Neural progenitor cell (in vitro differentiated cells): ENCODE data around the gene CLEC7A. TPM values are rescaled to one million over a fixed set of nuclear protein-coding genes. Genes with fewer than 3 reads are reported as not detected.
A peak's percentile ranks its signal among the peaks of the same experiment; 100 is the strongest.

Experiments
- DNase-seq: peaks from one replicate; pipeline ENCODE4 v3.0.0-alpha.2; 2016; ENCODE audit warnings: low spot score
- H2AFZ ChIP-seq: fragments of 200-600 bp; sonication (generic); replicated peaks from 2 replicates; pipeline ENCODE4 v1.6.1; 2016; ENCODE audit warnings: antibody characterized with exemption
- H3F3A ChIP-seq: fragments of 200-600 bp; sonication (generic); 2 replicates; pipeline ENCODE4 v1.6.1; 2016; ENCODE audit warnings: antibody characterized with exemption, low read depth
- H3K27ac ChIP-seq: fragments of 200-600 bp; sonication (generic); 2 replicates; pipeline ENCODE4 v1.5.1; 2016; ENCODE audit warnings: mild to moderate bottlenecking
- H3K27me3 ChIP-seq: fragments of 200-600 bp; sonication (generic); 2 replicates; pipeline ENCODE4 v1.6.1; 2016; ENCODE audit warnings: mild to moderate bottlenecking, moderate library complexity
- H3K36me3 ChIP-seq: fragments of 200-600 bp; sonication (generic); 2 replicates; pipeline ENCODE4 v1.5.1; 2016
- H3K4me1 ChIP-seq: fragments of 200-600 bp; sonication (generic); 2 replicates; pipeline ENCODE4 v1.6.1; 2016; ENCODE audit warnings: mixed run types
- H3K4me2 ChIP-seq: fragments of 200-600 bp; sonication (generic); 2 replicates; pipeline ENCODE4 v1.6.1; 2016
- H3K4me3 ChIP-seq: fragments of 200-600 bp; sonication (generic); 2 replicates; pipeline ENCODE4 v1.5.1; 2016
- H3K79me2 ChIP-seq: fragments of 200-600 bp; sonication (generic); 2 replicates; pipeline ENCODE4 v1.6.1; 2016; ENCODE audit warnings: low read depth
- H3K9ac ChIP-seq: fragments of 200-600 bp; sonication (generic); 2 replicates; pipeline ENCODE4 v1.6.1; 2016
- H3K9me3 ChIP-seq: fragments of 200-600 bp; sonication (generic); 2 replicates; pipeline ENCODE4 v1.5.1; 2016; ENCODE audit warnings: low read depth
- H4K20me1 ChIP-seq: fragments of 200-600 bp; sonication (generic); 2 replicates; pipeline ENCODE4 v1.6.1; 2016; ENCODE audit warnings: low read depth
- H3K27ac Mint-ChIP-seq: 3 replicates; pipeline ENCODE4 v1.8.0; 2021; ENCODE audit warnings: mixed read lengths
- H3K27me3 Mint-ChIP-seq: 2 replicates; pipeline ENCODE4 v1.8.0; 2022; ENCODE audit warnings: low read depth, mild to moderate bottlenecking, inconsistent platforms, moderate library complexity, mixed read lengths; ENCODE audit not compliant: insufficient read depth
- H3K36me3 Mint-ChIP-seq: 3 replicates; pipeline ENCODE4 v1.8.0; 2021; ENCODE audit warnings: mixed read lengths
- H3K4me1 Mint-ChIP-seq: 3 replicates; pipeline ENCODE4 v1.8.0; 2021; ENCODE audit warnings: mixed read lengths
- H3K4me3 Mint-ChIP-seq: 3 replicates; pipeline ENCODE4 v1.8.0; 2021; ENCODE audit warnings: mild to moderate bottlenecking, moderate library complexity, mixed read lengths
- H3K9me3 Mint-ChIP-seq: 3 replicates; pipeline ENCODE4 v1.8.0; 2020; ENCODE audit warnings: mixed read lengths
- EZH2 ChIP-seq: fragments of 200-600 bp; sonication (generic); IDR thresholded peaks from 2 replicates; pipeline ENCODE4 v1.6.1; 2017; ENCODE audit warnings: antibody characterized with exemption, mild to moderate bottlenecking, moderate library complexity
- EZH2phosphoT487 ChIP-seq: fragments of 200-600 bp; sonication (generic); IDR thresholded peaks from 2 replicates; pipeline ENCODE4 v1.6.1; 2017; ENCODE audit warnings: antibody characterized with exemption
- total RNA-seq: library from RNA; depleted of rRNA; stranded (reverse); fragments of >200 nt; gene quantifications from 2 replicates; pipeline ENCODE4 v1.2.3, GENCODE V29; 2015; ENCODE audit warnings: low replicate concordance
- TF ChIP-seq, protein P1 (sequence below): fragments of 200-600 bp; sonication (generic); IDR thresholded peaks from 2 replicates; pipeline ENCODE4 v1.5.1; 2017; ENCODE audit warnings: antibody characterized with exemption, mild to moderate bottlenecking

Gene CLEC7A
- total RNA-seq, 1 donor from 2014 or later: not detected

DNA sequence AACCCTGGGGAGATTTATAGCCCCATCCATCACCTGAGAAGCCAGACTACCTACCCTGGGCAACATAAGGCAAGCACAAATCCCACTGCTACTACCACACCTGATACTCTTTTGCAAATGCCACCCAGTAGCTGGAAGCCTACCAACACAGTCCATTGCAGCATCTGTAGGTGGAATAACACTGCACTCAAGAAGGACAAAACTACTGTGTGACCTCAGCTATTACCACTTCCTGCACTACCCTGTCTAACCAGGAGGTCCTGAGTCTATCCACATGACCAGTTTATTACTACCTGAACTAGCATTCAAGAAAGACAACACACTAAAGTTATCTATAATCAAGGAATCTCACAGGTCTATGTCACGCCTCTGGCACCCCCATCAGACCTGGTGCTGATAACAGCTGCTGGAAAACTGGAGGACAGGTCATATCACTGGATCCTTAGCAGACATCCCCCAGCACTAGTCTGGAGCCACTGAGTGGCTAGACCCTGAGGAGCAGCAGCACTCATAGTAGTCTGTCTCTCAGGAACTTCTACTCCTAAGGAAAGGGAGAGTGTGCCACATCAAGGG lies 28.3 kb downstream of the CLEC7A start:
- Histone ChIP-seq H2AFZ (no peak overlapping the region), H4K20me1 (no peaks in the 10 kb centered on the region), H3K27me3 (no peaks in the 10 kb centered on the region), H3K36me3 (no peaks in the 10 kb centered on the region), H3K9me3 (no peaks in the 10 kb centered on the region), H3K79me2 (no peaks in the 10 kb centered on the region), H3F3A (peaks cover 7% of the 10 kb centered on the region), H3K4me2 (no peak overlapping the region), H3K27ac (no peak overlapping the region), H3K4me3 (no peak overlapping the region), H3K9ac (no peak overlapping the region), H3K4me1 (peaks cover 8% of the 10 kb centered on the region)
- TF ChIP-seq EZH2 (no peak), EZH2phosphoT487 (no peak)
- TF ChIP-seq, protein P1, sequence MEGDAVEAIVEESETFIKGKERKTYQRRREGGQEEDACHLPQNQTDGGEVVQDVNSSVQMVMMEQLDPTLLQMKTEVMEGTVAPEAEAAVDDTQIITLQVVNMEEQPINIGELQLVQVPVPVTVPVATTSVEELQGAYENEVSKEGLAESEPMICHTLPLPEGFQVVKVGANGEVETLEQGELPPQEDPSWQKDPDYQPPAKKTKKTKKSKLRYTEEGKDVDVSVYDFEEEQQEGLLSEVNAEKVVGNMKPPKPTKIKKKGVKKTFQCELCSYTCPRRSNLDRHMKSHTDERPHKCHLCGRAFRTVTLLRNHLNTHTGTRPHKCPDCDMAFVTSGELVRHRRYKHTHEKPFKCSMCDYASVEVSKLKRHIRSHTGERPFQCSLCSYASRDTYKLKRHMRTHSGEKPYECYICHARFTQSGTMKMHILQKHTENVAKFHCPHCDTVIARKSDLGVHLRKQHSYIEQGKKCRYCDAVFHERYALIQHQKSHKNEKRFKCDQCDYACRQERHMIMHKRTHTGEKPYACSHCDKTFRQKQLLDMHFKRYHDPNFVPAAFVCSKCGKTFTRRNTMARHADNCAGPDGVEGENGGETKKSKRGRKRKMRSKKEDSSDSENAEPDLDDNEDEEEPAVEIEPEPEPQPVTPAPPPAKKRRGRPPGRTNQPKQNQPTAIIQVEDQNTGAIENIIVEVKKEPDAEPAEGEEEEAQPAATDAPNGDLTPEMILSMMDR: no peak
- peaks cover 14% of the 10 kb centered on the region for H3K4me1 Mint-ChIP-seq
- peaks cover 2% of the 10 kb centered on the region for H3K27me3 Mint-ChIP-seq
- H3K27ac Mint-ChIP-seq: no peak overlapping the region
- no peak for DNase-seq
- peaks cover 7% of the 10 kb centered on the region for H3K9me3 Mint-ChIP-seq
- no peaks in the 10 kb centered on the region for H3K36me3 Mint-ChIP-seq
- no peak overlapping the region for H3K4me3 Mint-ChIP-seq

DNA sequence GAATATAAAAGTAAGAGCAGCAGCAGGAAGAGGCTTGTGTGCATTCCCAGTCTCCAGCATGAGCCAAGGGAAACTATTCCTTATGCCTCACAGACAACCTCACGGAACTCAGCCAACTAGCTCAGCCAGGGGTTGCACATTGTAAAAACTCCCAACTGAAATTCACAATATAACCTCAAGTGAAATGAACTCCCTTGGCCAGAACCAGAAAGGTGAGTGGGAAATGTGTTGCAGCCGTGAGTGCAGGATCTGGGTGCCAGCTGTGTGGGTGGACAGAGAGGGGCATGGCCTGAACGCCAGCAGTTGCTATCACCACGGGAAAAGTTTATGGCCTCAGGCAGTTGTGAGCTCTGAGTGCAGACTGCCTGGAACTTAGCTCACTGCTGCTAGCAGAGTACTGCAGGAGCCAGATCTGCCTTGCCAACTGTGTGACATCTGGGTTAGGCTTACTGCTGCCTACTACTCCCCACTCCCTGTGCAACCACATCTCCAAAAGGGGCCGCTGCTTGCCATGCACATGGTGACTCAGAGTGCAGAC lies 28.9 kb downstream of the CLEC7A start:
- no peak overlapping the region for H3K9ac ChIP-seq
- no peaks in the 10 kb centered on the region for H3K79me2 ChIP-seq
- no peak overlapping the region for H3K27ac ChIP-seq
- no peak overlapping the region for H3K27ac Mint-ChIP-seq
- peaks cover 7% of the 10 kb centered on the region for H3K9me3 Mint-ChIP-seq
- no peak overlapping the region for H3K4me3 Mint-ChIP-seq
- H3K36me3 Mint-ChIP-seq: no peaks in the 10 kb centered on the region
- TF ChIP-seq, protein P1: no peak
- DNase-seq: no peak
- no peak overlapping the region for H3K4me2 ChIP-seq
- peaks cover 7% of the 10 kb centered on the region for H3F3A ChIP-seq
- no peaks in the 10 kb centered on the region for H3K9me3 ChIP-seq
- no peaks in the 10 kb centered on the region for H3K36me3 ChIP-seq
- no peak overlapping the region for H3K4me3 ChIP-seq
- H2AFZ ChIP-seq: no peak overlapping the region
- H3K4me1 ChIP-seq: peaks cover 8% of the 10 kb centered on the region
- H3K27me3 ChIP-seq: no peaks in the 10 kb centered on the region
- H4K20me1 ChIP-seq: no peaks in the 10 kb centered on the region
- H3K4me1 Mint-ChIP-seq: peaks cover 14% of the 10 kb centered on the region
- peaks cover 2% of the 10 kb centered on the region for H3K27me3 Mint-ChIP-seq

DNA sequence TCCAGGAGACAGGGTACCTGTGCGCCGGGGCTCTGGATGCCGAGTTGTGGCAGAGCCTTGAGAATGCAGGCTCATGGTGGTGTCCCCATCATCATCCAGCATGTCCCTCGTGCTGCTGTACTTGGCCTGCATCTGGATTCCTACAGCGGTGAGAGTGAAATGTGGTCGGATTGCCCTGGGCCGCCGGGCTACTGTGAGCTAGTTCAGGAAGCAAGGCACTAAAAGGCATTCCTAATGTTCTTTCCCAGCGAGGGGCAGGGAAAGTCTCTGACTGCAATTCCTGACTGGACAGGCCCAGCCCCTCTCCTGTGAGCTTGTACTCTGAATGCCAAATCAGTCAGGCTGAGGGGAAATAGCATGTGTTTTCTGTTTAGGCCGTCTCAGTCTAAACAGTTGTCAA lies 31.2 kb downstream of the CLEC7A start, which contains the start of gene CLEC1A:
TSS of gene CLEC1A (minus strand) at position 195 of the 400 bp plus-strand sequence. CDS start at position 132, 63 bp downstream.
- Mint-ChIP-seq H3K4me1 (peaks cover 14% of the 10 kb centered on the region), H3K27ac (no peak within 1 kb of the TSS), H3K36me3 (no peaks in the 10 kb centered on the region), H3K9me3 (peaks cover 3% of the 10 kb centered on the region), H3K27me3 (no peaks in the 10 kb centered on the region), H3K4me3 (no peak within 1 kb of the TSS)
- TF ChIP-seq, protein P1: no peak
- TF ChIP-seq EZH2phosphoT487 (no peak), EZH2 (no peak)
- Histone ChIP-seq H3K36me3 (no peaks in the 10 kb centered on the region), H3F3A (peaks cover 7% of the 10 kb centered on the region), H3K4me3 (no peak within 1 kb of the TSS), H3K9ac (no peak within 1 kb of the TSS), H3K9me3 (no peaks in the 10 kb centered on the region), H3K27ac (no peak within 1 kb of the TSS), H3K4me1 (peaks cover 8% of the 10 kb centered on the region), H3K4me2 (peak within 1 kb of the TSS; percentile 41), H2AFZ (peak within 1 kb of the TSS; percentile 79), H3K79me2 (no peaks in the 10 kb centered on the region), H4K20me1 (no peaks in the 10 kb centered on the region), H3K27me3 (no peaks in the 10 kb centered on the region)
- DNase-seq: peak; percentile 72
